ENCODE data around the gene ZSWIM1.
A peak's percentile ranks its signal among the peaks of the same experiment; 100 is the strongest.

Gene ZSWIM1

DNA sequence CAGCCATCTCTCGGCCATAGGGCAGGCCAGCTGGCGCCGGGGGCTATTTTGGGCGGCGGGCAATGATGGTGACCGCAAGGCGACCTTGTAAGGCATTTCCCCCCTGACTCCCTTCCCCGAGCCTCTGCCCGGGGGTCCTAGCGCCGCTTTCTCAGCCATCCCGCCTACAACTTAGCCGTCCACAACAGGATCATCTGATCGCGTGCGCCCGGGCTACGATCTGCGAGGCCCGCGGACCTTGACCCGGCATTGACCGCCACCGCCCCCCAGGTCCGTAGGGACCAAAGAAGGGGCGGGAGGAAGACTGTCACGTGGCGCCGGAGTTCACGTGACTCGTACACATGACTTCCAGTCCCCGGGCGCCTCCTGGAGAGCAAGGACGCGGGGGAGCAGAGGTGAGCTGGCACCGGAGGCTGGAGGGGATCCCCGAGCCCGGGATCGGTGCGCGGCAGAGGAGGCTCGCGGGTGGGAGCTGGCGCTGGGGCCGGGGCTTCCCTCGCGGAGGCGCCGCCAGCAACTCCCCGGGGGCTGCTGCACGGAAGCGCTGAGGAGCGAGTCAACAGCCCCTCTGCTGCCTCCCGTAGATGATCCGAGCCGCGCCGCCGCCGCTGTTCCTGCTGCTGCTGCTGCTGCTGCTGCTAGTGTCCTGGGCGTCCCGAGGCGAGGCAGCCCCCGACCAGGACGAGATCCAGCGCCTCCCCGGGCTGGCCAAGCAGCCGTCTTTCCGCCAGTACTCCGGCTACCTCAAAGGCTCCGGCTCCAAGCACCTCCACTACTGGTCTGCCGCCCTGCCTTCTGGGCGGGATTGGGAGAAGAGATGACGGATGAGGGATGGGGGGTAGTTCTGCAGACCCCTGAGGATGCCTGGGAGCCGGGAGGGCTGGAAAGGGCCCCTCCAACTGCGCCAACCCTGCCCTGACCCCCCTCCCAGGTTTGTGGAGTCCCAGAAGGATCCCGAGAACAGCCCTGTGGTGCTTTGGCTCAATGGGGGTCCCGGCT, 10.3 kb downstream of the ZSWIM1 start, which contains the start of the genes CTSA and NEURL2:
CTSA (plus strand) TSS at position 351 of the 999 bp plus-strand sequence; CDS start at position 585, 234 bp downstream.
NEURL2 (minus strand) TSS at position 224 of the 999 bp plus-strand sequence; CDS start at position 7, 217 bp downstream.
- Histone ChIP-seq H3K36me3 (replicated peaks; ENCODE audit: insufficient read depth, low read length) (no peaks in the 10 kb centered on the region), H3K9me3 (replicated peaks; ENCODE audit: insufficient read depth, low read length) (no peaks in the 10 kb centered on the region), H3K79me2 (ENCODE audit: low read length) (peaks cover 18% of the 10 kb centered on the region), H3K4me1 (ENCODE audit: low read length) (peaks cover 14% of the 10 kb centered on the region), H3K27me3 (replicated peaks; ENCODE audit: insufficient read depth, low read length) (no peaks in the 10 kb centered on the region), H3K4me3 (ENCODE audit: low read length) (peak within 1 kb of the TSS; percentile 80), H3K9ac (ENCODE audit: low read length) (peak within 1 kb of the TSS; percentile 72), H3K9me2 (replicated peaks; ENCODE audit: insufficient read depth, low read length) (no peaks in the 10 kb centered on the region), H3K4me2 (ENCODE audit: low read depth, low read length) (peak within 1 kb of the TSS; percentile 98), H3F3A (ENCODE audit: insufficient read depth, low read length) (peaks cover 21% of the 10 kb centered on the region), H3K27ac (ENCODE audit: low read length) (no peak within 1 kb of the TSS), H4K20me1 (ENCODE audit: insufficient read depth, low read length) (no peaks in the 10 kb centered on the region), H2AFZ (ENCODE audit: low read length) (peak within 1 kb of the TSS; percentile 98)
- TF ChIP-seq EZH2phosphoT487 (IDR thresholded peaks at IDR 0.05; ENCODE audit: low read length) (no peak), EZH2 (optimal IDR thresholded peaks at IDR 0.05; ENCODE audit: low read depth, low read length) (no peak)
- TF ChIP-seq, protein P1, sequence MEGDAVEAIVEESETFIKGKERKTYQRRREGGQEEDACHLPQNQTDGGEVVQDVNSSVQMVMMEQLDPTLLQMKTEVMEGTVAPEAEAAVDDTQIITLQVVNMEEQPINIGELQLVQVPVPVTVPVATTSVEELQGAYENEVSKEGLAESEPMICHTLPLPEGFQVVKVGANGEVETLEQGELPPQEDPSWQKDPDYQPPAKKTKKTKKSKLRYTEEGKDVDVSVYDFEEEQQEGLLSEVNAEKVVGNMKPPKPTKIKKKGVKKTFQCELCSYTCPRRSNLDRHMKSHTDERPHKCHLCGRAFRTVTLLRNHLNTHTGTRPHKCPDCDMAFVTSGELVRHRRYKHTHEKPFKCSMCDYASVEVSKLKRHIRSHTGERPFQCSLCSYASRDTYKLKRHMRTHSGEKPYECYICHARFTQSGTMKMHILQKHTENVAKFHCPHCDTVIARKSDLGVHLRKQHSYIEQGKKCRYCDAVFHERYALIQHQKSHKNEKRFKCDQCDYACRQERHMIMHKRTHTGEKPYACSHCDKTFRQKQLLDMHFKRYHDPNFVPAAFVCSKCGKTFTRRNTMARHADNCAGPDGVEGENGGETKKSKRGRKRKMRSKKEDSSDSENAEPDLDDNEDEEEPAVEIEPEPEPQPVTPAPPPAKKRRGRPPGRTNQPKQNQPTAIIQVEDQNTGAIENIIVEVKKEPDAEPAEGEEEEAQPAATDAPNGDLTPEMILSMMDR (IDR thresholded peaks at IDR 0.05; ENCODE audit: low read length) = no peak
- DNase-seq = peak; percentile 89

DNA sequence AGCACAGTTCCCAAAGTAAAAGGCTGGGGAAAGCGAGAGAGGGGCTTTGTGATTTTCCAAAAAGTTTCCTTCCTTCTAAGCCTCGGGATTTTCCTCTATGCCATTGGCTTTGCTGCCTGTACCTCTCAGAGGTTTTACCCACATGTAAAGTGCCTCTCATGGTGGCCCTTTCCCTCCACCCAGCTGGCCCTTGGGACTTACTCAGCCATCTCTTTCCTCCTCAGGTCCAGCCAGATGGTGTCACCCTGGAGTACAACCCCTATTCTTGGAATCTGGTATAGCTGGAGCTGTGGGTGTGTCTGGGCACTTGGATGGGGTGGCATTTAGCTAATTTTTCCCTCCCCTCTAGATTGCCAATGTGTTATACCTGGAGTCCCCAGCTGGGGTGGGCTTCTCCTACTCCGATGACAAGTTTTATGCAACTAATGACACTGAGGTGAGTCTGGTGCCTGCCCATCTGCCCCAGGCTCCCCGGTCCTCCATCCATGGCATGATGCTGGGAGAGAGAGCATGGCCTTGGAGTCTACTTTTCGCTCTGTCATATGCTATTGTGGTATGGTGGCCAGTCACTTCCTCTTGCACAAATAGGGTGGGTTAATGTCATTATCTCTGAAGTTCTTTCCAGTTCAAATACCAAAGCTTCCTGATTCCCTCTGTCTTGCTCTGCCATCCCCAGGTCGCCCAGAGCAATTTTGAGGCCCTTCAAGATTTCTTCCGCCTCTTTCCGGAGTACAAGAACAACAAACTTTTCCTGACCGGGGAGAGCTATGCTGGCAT, 11.2 kb downstream of the ZSWIM1 start:
- no peak for DNase-seq
- Histone ChIP-seq H3K4me3 (ENCODE audit: low read length) (peak overlapping the region; percentile 80), H3K36me3 (replicated peaks; ENCODE audit: insufficient read depth, low read length) (no peaks in the 10 kb centered on the region), H4K20me1 (ENCODE audit: insufficient read depth, low read length) (no peaks in the 10 kb centered on the region), H3F3A (ENCODE audit: insufficient read depth, low read length) (peaks cover 21% of the 10 kb centered on the region), H3K4me1 (ENCODE audit: low read length) (peaks cover 14% of the 10 kb centered on the region), H3K27me3 (replicated peaks; ENCODE audit: insufficient read depth, low read length) (no peaks in the 10 kb centered on the region), H3K9me3 (replicated peaks; ENCODE audit: insufficient read depth, low read length) (no peaks in the 10 kb centered on the region), H3K79me2 (ENCODE audit: low read length) (peaks cover 18% of the 10 kb centered on the region), H3K9me2 (replicated peaks; ENCODE audit: insufficient read depth, low read length) (no peaks in the 10 kb centered on the region), H3K4me2 (ENCODE audit: low read depth, low read length) (peak overlapping the region; percentile 98), H3K27ac (ENCODE audit: low read length) (peak overlapping the region; percentile 71; the same call in 1 of the 2 replicates), H2AFZ (ENCODE audit: low read length) (peak overlapping the region; percentile 98; the same call in 1 of the 2 replicates), H3K9ac (ENCODE audit: low read length) (peak overlapping the region; percentile 72; the same call in 1 of the 2 replicates)
- TF ChIP-seq, protein P1 (IDR thresholded peaks at IDR 0.05; ENCODE audit: low read length) = no peak
- TF ChIP-seq EZH2phosphoT487 (IDR thresholded peaks at IDR 0.05; ENCODE audit: low read length) (no peak), EZH2 (optimal IDR thresholded peaks at IDR 0.05; ENCODE audit: low read depth, low read length) (no peak)

DNA sequence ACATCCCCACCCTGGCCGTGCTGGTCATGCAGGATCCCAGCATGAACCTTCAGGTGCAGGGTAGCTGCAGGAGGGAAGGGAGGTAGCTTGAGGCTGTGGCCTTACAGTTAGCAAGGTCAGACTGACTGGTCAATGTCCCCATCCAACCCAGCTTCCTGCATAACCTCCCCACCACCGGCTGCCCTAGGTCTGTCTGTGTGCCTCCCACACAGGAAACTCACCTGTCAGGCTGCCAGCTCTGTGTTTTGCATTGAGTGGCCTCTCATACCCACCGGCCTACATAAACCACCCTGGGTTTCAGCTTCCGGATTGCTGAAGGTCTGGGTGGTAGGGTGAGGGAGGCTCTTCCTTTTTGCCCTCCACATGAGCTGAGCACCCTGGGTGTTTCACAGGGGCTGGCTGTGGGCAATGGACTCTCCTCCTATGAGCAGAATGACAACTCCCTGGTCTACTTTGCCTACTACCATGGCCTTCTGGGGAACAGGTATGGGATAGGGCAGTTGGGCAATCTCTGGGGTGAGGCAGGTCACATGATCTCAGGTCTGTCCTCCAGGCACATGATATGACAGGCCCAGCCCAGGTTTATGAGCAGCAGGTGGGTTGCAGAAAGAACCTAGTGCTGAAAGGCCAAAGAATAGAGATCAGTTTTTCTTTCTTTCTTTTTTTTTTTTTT, 11.9 kb downstream of the ZSWIM1 start:
- peaks cover 18% of the 10 kb centered on the region for H3K79me2 ChIP-seq (ENCODE audit: low read length)
- TF ChIP-seq EZH2phosphoT487 (IDR thresholded peaks at IDR 0.05; ENCODE audit: low read length) (no peak), EZH2 (optimal IDR thresholded peaks at IDR 0.05; ENCODE audit: low read depth, low read length) (no peak)
- TF ChIP-seq, protein P1 (IDR thresholded peaks at IDR 0.05; ENCODE audit: low read length) = no peak
- peak overlapping the region; percentile 71 for H3K27ac ChIP-seq (ENCODE audit: low read length)
- no peaks in the 10 kb centered on the region for H3K36me3 ChIP-seq (replicated peaks; ENCODE audit: insufficient read depth, low read length)
- H3K27me3 ChIP-seq (replicated peaks; ENCODE audit: insufficient read depth, low read length) = no peaks in the 10 kb centered on the region
- DNase-seq = peak; percentile 69
- no peaks in the 10 kb centered on the region for H3K9me3 ChIP-seq (replicated peaks; ENCODE audit: insufficient read depth, low read length)
- peak overlapping the region; percentile 98 for H3K4me2 ChIP-seq (ENCODE audit: low read depth, low read length)
- H3K9ac ChIP-seq (ENCODE audit: low read length) = peak overlapping the region; percentile 30; the same call in 1 of the 2 replicates
- peaks cover 14% of the 10 kb centered on the region for H3K4me1 ChIP-seq (ENCODE audit: low read length)
- H3K4me3 ChIP-seq (ENCODE audit: low read length) = peak overlapping the region; percentile 80; the same call in 1 of the 2 replicates
- H3F3A ChIP-seq (ENCODE audit: insufficient read depth, low read length) = peaks cover 21% of the 10 kb centered on the region
- no peaks in the 10 kb centered on the region for H3K9me2 ChIP-seq (replicated peaks; ENCODE audit: insufficient read depth, low read length)
- H4K20me1 ChIP-seq (ENCODE audit: insufficient read depth, low read length) = no peaks in the 10 kb centered on the region
- H2AFZ ChIP-seq (ENCODE audit: low read length) = peak overlapping the region; percentile 25
